ENCODE results near the gene TRHDE. TPM values are rescaled to one million over a fixed set of nuclear protein-coding genes. Genes with fewer than 3 reads are reported as not detected.

The TRHDE gene
- total and polyA plus RNA-seq, 9 of the 15 experiments (the other 6 are each of a cell fraction or from before 2014, with no cell fraction given): 0.03 to 0.29 (median 0.09) TPM

GRCh38 chr12:72491426-72491825 is 219.3 kb downstream of the TRHDE start (continued):
- TF ChIP-seq, protein P1, sequence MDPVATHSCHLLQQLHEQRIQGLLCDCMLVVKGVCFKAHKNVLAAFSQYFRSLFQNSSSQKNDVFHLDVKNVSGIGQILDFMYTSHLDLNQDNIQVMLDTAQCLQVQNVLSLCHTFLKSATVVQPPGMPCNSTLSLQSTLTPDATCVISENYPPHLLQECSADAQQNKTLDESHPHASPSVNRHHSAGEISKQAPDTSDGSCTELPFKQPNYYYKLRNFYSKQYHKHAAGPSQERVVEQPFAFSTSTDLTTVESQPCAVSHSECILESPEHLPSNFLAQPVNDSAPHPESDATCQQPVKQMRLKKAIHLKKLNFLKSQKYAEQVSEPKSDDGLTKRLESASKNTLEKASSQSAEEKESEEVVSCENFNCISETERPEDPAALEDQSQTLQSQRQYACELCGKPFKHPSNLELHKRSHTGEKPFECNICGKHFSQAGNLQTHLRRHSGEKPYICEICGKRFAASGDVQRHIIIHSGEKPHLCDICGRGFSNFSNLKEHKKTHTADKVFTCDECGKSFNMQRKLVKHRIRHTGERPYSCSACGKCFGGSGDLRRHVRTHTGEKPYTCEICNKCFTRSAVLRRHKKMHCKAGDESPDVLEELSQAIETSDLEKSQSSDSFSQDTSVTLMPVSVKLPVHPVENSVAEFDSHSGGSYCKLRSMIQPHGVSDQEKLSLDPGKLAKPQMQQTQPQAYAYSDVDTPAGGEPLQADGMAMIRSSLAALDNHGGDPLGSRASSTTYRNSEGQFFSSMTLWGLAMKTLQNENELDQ (CRISPR knock-in tag; IDR thresholded peaks at IDR 0.05; ENCODE audit: borderline replicate concordance): no peak
- TF ChIP-seq CTCFL (IDR thresholded peaks at IDR 0.05; ENCODE audit: borderline replicate concordance, insufficient read depth, low read depth, low read length, poor library complexity, severe bottlenecking): no peak

GRCh38 chr12:72493407-72493806 is 221.2 kb downstream of the TRHDE start:
- no peaks in the 10 kb centered on the region for H4K20me1 ChIP-seq (replicated peaks; ENCODE audit: control insufficient read depth, insufficient read depth, low read length)
- DNase-seq (ENCODE audit: extremely low read depth in 1 of 4, low spot score in 3 of 4) (no peak), ATAC-seq (no peak), FAIRE-seq (no peak)
- CTCF ChIA-PET (ENCODE audit: low intra/inter-chr PET ratio): no interaction called here
- no peaks in the 10 kb centered on the region for H3K4me1 ChIP-seq (replicated peaks in 1 of 2; ENCODE audit: control insufficient read depth in 2 of 2, insufficient read depth in 2 of 2, low read length in 2 of 2)
- H3K9me1 ChIP-seq (ENCODE audit: control insufficient read depth, insufficient read depth, low read length): no peaks in the 10 kb centered on the region
- H3K27ac ChIP-seq (ENCODE audit: extremely low read depth, low read depth, low read length): no peak overlapping the region
- TF ChIP-seq CEBPB (tag; IDR thresholded peaks at IDR 0.05) (0 out of 2 replicates have a peak, but pooled peaks have one; percentile 31), HDAC1 (IDR thresholded peaks at IDR 0.05) (no peak)
- H3K4me2 ChIP-seq (ENCODE audit: insufficient read depth, low read length): no peak overlapping the region
- H3K9ac ChIP-seq (ENCODE audit: insufficient read depth in 1 of 2, low read depth in 2 of 2, low read length in 2 of 2): no peak overlapping the region
- WGBS (ENCODE audit: insufficient coverage, low coverage, missing lambda C conversion rate): 0% methylated on average over 1 of the region's 1 CpG
- no peaks in the 10 kb centered on the region; the same call in 1 of the 2 replicates for H3K9me3 ChIP-seq (replicated peaks; ENCODE audit: control insufficient read depth, insufficient read depth, low read depth, low read length)
- H3K4me3 ChIP-seq: no peak overlapping the region
- no peaks in the 10 kb centered on the region for H3K36me3 ChIP-seq (ENCODE audit: control insufficient read depth, insufficient read depth, low read length)
- H3K27me3 ChIP-seq (ENCODE audit: control insufficient read depth in 2 of 2, insufficient read depth in 2 of 2, low read length in 2 of 2): no peaks in the 10 kb centered on the region
- H3K79me2 ChIP-seq (ENCODE audit: control insufficient read depth, insufficient read depth, low read length): no peaks in the 10 kb centered on the region
- BruUV-seq (replicated peaks): no TSS peak
- H2AFZ ChIP-seq (ENCODE audit: low read depth, low read length): no peak overlapping the region
- in situ Hi-C loops (cut with MboI) (no loop called here), intact Hi-C loops (cut with micrococcal nuclease) (no loop called here)
- POLR2A ChIA-PET: no interaction called here
